Measurements from ENCODE around the gene MN1.

The MN1 gene

DNA sequence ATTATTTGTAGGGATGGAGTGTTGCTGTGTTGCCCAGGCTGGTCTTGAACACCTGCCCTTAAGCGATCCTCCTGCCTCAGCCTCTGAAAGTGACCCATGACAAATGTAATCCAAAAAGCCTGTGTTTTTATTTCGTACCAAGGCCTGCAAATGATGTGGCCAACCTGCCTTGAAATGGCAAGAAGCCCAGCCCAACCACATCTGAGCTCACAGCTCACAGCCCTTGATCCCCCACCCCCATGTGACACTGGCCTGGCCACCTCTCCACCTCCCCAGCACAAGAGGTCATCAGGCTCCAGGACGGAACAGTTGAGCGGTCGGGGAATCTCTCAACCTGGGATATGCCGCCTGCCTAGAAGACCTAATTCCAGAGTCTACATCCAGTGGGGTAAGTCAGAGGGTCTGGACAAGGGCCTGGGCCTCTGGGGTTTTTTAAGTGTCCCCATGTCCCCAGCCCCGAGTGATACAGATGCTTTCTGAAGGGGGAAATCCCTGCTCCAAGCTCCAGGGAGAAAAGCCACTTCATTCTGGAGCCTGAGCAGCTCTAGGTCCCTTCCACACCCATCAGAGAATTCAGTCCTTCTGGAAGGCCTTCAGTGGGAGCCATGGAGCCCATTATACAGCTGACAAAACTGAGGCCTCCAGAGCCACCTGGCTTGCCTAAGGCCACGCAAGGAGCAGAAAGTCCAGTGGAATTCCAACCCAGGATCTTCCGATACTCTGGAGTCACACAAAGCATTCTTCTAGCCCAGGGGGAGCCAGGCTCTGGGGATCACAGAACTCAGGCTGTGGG is 70.7 kb downstream of the MN1 start:
- DNase-seq = no peak

DNA sequence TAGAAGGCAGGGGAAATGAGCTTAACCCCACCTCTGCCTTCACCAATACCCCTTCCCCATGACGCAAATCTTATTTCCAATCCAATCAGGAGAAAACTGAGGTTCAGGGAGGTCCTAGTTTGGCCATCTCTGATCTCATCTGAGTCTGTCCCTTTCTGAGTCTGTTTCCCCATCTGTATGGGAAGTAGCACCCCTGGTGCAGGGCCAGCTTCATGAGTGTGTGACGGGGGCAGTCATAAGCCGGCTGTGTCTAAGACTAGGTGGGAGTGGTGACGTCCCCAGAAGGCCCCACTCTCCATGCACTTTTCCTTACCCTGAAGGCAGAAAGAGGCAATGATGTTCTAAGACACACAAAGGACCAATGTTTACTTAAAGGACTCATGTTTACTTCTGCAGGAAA is 72.3 kb downstream of the MN1 start:
- DNase-seq = no peak

DNA sequence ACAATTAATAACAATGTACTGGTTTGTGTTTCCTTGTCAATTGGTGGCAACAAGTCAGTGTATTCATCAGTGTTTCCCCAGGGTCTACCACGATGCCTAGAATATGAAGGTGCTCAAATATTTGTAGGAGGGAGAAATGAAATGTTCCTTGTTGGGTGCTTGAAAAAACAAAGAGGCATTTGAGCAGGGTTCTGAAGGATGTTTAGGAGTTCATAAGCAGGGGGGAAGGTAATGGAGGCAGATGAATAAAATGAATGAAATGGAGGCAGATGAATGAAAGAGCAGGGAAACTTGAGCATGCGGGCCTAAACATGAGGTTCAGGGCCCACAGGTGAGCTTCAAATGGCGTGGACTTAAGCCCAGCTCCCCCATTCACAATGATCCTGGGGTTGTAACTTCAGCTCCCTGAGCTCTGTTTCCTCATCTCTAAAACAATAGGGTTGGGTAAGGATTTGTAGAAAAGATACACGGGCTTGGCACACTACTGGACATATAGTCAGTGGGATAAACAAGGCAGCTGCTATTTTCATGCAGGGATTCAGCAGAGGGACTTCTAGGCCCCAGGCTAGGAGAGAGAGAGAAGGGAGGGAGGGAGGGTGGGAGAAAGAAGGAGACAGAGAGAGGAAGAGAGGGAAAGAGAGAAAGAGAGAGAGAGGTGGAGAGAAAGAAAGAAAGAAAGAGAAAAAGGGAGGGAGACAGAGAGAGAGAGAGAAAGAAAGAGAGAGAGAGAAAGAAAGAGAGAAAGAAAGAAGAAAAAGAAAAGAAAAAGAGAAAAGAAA is 73.7 kb downstream of the MN1 start:
- no peak for DNase-seq

DNA sequence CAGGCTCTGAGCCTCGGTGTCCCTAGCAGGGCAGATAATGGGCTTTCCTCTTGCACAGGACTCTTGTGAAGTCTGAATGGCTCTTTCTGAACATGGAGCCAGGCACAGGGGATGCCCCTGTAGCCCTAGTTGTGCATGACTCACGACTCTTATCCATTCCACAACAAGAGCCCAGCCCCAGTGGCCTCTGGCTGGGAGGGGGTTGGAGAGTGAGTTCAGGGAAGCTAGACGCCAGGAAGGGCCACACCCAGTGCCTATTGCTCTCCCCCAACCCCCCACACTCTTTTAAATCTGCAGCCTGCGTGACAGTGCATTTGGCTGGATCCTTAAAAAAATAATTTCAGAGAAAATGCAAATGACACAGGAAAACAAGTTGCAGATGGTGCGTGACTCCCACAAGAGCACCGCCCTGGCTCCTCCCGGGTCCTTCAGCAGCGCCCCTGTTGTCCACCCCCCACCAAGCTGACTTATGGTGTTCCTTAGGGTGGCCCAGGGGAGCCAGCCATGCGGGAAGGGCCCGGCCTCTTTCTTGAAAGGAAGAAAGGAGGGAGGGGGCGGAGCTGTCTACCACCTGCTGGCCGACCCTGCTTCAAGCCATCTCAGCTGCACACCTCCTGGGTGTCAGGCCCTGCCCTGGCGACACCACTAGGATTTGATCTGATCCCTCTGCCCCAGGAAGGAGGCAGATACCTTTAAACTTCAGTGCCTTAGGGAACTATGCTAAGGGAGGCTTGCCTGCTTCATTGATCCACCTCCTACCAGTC is 74.7 kb downstream of the MN1 start:
- DNase-seq = no peak

DNA sequence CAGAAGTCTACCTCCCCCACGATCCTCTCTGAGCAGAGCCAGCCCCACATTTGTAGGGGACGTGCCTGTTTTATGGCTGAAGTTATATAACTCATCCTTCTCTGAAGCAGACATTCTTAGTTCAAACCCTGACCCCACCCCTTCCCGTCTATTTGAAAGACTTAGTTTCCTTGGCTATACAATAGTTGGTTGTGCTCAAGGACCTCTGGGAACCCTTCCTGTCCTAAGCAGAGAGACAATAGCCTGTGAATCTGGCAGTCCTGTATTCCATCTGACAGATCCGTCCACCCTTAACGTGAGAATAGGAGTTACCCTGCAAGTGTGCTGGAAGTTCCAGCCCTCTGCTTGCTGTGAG is 75.2 kb downstream of the MN1 start:
- DNase-seq = no peak

DNA sequence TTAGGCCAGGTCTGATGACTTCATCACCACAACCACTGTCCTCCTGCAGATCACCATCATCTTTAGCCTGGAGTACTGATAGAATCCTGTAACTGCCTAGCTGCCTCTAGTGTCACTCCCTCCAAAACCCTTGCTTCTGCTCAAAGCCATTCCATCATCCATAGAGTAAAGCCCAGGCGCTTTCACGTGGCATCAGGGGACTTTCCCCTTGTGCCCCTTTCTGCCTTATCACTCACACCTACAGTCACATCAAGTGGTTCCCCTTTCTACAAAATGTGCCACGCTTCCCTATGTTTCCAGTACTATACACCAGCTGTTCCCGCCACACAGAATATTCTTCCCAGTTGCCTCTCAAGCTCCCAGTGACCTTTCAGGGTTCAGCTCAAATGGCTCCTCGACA is 75.9 kb downstream of the MN1 start:
- no peak for DNase-seq

DNA sequence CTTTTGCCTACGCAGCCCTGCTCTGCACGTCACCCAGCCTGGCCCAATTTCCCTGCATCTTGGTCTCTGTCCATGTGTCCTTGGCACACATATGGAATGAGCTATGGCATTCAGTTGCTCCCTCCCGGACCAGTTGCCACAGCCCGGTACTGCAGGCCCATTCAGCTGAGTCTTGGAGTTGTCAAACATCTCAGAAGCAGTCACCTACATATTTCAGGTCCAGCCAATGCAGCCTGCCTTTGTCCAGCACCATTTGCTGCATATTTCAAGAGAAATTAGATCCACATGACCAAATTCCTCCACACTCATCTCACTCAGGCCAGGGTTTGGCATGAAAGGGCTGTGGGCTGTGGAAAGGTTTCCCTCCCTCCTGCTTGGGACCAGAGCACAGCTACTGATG is 76.8 kb downstream of the MN1 start:
- no peak for DNase-seq

DNA sequence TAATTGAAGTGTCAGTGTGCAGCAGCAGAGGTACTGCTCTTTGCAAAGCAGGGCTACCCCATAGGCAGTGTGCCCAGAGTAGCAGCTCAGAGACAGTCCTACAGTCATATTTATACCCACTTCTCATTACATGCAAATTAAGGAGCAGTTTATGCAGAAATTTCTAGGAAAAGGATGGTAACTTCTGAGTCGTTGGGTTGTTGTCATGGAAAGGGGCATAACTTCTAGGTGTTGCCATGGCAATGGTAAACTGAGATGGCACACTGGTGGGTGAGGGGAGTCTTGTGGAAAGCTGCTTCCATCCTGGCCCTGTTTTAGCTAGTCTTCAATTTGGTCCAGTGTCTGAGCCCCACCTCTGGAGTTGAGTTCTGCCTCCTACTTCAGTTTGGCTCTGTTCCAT is 77.4 kb downstream of the MN1 start:
- DNase-seq = no peak

DNA sequence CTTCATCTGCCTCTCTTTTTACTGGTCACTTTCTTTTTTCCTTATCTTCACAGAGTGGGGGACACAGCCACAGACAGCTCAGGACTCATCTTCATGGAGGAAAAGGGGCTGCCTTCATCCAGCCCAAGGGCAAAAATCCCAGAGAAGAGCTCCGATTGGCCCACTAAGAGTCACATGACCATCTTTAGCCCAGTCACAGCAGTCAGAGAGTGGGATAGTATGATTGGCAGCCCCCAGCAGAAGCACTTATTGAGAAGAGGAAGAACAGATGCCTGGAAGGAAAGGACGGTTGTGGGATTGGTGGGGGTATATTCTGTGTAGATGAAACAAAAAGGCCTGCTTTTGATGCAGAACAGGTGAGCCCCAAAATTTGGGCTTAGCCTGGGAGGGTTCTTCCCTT is 77.8 kb downstream of the MN1 start:
- no peak for DNase-seq

DNA sequence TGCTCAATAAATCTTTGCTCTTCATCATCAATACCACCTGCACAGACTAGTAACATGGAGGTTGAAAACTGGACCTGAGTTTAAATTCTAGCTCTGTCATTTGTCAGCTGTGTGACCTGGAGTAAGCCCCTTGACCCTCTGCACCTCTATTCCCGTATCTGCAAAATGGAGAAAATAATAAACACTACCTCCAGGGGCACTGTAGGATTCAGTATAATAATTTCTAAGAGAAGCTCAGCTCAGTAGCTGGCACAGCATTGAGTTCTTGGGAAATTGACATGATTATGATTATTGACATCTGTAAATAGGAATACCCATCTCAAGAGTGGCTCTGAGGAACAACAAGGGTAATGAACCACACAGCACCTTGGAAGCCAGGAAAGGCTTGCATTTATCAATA is 78.4 kb downstream of the MN1 start:
- no peak for DNase-seq

DNA sequence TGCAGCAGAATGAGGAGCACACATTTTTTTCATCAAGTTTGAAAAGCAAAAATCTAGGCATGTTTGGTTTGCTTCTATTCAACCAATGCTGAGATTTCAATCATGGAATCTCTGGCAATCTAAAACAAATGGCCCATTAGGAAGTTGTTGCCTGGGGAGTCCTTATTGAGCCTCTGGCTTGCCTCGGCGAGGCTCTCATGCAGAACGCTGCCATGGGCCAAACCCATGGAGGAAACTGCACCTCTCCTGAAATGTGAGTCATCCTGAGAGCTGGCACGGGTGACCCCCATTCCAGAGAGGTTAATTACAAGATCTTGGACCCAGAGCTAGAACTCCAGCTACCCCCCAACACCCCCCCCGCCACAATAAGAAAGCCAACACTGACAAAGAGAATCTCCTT is 80.7 kb downstream of the MN1 start:
- DNase-seq = no peak

DNA sequence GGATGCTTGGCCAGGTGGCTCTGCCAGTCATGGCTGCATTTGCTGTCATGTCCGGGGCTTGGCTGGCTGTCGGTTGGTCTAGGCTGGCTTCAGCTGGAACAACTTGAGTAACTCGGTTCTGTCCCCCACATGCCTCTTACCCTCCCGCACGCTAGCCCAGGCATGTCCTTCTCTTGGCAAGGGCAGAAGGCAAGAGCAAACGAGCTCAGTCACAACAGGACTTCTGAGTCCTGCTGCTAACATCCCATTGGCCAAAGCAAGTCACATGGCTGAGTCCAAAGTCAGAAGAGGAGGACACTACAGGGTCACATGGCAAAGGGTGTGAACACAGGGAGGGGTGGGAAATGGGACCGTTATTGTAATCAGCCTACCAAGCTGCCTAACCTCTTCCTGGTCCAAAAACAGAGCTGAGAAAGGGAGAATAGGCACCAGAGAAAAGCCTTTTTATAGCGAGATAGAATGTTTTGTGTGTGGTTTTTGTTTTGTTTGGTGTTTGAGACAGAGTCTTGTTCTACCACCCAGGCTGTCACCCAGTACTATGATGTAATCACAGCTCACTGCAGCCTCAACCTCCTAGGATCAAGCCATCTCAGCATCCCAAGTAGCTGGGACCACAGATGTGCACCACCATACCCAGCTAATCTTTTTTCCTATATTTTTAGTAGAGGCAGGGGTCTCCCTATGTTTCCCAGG is 81.9 kb downstream of the MN1 start:
- no peak for DNase-seq

DNA sequence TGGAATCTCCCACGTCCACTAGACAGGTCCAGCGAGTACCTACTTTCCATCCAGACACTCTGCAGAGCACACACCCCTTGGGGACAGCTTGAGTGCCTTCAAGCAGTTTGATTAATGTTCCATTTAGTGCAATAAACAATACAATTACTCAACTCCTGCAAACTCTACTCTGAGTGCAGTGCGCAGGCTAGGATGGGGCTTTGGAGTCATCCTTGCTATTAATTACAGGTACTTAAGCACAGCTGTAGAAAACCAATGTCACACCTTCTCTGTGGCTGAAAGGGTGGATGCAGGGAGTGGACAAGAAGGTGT is 82.6 kb downstream of the MN1 start:
- no peak for DNase-seq

DNA sequence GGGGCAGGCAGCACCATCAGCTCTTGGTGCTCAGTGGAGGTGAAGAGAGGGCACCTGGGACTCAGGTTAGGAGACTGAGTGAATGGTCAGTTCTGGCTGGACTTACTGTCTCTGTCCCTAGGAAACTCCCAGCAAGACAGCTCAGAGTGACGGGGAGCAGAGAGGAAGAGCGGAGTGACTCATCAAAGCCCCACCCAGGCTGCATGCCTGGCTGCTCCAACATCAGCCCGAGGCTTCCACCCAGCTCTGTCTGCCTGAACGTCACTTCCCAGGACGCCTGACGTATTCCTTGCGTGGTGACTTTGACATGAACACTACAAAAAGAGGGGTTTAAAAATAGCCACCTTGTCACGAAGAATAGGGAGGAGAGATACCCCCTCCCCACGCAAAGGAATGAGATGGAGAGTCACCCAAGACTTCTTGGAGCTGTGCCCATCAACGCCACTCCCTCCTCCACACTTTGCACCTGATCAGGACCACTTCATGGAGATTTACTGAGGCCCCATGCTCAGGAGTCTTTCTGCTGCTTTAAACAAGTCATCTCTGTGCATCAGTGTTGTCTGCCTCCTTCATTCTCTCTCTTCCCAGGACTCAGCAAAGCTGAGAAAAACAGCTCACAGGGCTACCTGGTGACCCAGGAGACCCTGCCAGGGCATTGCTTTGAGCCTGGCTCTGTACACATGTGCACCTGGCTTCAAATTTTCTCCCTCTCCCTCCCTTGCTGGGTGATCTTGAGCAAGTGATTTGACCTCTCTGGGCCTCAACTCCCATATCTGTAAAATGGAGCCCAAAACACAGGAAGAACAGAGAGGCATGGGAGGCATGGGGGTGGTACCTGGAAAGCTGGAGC is 83.1 kb downstream of the MN1 start:
- no peak for DNase-seq

DNA sequence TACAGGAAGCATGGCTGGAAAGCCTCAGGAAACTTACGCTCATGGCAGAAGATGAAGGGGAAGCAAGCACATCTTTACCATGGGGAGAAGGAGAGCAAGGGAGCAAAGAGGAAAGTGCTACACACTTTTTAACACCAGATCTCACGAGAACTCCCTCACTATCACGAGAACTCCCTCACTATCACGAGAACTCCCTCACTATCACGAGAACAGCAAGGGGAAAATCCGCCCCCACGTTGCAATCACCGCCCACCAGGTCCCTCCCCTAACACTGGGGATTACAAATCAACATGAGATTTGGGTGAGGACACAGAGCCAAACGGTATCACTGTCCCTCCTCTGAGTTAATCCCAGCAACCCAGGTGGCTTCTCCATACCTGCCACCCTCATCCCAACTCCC is 84.5 kb downstream of the MN1 start:
- no peak for DNase-seq

DNA sequence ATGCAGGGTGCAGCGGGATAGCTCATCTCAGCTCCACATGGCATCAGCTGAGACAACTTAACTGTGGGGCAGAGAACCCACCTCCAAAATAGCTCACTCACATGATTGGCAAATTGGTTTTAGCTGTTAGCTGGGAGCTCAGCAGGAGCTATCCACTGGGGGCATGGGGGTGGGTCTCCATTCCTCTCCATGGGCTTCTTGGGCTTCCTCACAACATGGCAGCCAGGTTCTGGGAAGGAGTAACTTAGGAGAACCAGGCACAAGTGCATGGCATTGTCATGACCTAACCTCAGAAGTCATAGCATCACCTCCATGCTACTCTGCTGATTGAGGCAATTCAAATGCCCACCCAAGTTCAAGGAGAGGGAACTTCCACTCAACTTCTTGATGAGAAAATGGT is 85.5 kb downstream of the MN1 start:
- no peak for DNase-seq

DNA sequence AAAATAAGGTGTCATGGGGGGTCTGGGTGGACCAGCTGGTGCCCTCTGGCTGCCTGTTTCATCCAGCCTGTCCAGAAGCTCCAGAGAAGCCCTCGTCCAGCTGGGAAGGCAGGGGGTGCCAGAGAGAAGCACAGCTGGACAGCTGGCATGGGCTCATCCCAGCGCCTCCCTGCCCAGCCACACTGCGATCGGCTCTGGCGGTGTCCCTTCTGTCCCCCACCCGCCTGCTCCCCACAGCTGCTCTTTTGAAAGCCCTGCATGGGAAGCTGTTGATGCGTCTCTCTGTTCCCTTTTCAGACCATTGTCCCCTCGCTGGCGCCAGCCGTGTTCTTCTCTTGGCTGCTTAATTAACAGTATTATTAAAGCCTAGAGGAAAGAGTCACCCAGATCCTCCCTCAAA is 86.5 kb downstream of the MN1 start:
- DNase-seq = no peak

DNA sequence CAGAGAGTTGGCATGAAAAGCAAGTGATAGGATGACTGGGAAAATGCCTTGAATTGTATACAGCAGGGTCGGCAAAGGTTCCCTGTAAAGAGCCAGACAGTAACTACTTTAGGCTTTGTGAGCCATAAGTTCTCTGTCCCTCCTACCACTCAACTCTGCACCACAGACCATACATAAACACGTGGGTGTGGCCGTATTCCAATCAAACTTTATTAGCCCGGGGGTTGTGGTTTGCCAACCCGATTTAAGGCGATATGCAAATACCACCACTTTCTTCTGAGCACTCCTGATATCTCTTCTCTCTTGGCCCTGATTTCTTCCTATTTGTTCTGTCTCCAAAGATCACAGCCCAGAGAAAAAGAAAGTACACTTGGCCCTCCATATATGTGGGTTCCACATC is 87.5 kb downstream of the MN1 start:
- no peak for DNase-seq

DNA sequence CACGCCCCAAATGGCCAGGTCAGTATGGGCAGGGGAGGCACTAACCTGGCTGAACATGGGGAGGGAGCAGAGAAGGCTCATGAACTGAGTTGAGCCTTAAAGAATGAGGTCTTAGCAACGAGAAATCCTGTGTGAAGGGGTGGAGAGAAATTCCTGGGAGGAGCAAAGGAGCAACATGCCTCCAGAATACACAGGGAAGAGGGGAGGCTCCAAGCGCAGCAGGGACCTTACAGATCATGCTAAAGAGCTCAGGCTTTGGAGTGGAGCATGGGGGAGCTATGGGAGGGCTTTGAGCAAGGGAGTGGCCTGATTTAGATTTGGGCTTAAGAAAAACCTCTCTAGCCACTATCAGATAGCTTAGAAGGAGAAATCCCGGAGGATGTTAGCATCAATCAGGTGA is 88.1 kb downstream of the MN1 start:
- no peak for DNase-seq

DNA sequence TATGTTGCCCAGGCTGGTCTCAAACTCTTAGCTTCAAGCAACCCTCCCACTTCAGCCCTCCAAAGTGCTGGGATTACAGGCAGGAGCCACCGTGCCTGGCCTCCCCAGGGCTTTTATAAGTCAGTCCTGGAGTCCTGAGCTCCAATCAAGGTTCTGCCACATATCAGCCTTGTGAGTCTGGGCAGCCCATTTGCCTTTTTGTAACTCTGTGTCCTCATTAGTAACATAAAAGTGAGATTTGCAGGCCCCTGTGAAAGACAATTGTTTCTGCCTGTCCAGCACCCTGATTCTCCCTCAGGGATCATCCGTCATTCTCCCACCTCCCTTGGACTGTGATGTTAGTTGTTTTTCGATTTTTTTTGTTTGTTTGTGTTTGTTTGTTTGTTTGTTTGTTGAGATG is 89.8 kb downstream of the MN1 start:
- DNase-seq = no peak

DNA sequence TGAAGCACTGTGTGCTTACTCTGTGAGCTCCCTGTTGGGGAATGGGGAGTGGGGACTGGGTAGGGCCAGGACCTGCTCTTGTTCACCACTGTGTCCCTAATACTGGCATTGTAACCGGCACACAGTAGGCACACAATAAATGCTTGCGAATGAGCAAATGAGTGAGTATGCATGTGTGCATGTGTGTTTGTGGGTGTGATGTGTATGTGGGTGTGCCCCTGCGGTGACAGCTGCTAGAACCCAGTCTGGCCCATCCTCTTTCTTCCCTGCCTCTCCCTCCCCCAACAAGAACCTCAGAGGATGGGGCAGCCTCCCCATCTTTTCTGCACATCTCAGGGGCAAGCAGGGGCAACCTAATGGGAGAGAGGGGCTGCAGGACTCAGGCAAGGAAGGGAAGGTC is 90.5 kb downstream of the MN1 start:
- DNase-seq = no peak

DNA sequence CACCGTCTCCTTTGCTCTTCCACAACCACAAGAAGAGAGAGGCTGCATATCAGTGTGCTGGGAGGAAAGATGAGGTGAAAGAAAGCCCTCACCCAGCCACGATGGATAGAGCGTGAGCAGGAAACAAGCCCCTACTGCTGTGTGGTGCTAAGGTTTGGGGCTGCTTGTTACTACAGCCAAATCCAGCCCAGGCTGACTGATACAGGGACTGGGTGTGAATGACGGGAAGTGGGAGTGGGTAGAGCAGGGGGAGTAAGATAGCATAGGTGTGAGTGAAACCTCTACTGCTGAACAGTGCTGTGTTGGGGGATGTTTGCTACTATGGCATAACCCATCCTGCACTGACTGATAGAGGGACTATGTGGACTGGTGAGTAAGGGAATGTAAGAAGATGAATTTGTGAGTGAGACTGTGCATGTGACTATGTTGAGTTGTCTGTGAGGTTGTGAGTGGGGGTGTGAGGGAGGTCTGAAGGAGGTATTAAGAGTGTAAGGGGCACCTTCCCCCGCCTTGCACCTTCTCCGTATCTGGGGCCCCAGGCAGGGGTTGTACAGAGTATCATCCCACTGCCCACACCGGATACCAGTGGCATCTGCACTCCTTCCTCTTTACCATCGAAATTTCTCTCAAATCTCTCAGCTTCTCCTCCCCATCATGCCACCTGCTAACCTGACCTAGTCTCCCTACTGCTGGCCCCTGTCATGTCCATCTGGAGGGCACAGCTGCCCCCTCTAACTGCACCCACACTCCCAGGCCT is 91.5 kb downstream of the MN1 start:
- DNase-seq = no peak

Data from activated CD4-positive, alpha-beta T cell treated with anti-CD3 and anti-CD28 coated beads for 1 hour (primary cell).